Measurements from ENCODE around the gene ANKRD9.

DNA sequence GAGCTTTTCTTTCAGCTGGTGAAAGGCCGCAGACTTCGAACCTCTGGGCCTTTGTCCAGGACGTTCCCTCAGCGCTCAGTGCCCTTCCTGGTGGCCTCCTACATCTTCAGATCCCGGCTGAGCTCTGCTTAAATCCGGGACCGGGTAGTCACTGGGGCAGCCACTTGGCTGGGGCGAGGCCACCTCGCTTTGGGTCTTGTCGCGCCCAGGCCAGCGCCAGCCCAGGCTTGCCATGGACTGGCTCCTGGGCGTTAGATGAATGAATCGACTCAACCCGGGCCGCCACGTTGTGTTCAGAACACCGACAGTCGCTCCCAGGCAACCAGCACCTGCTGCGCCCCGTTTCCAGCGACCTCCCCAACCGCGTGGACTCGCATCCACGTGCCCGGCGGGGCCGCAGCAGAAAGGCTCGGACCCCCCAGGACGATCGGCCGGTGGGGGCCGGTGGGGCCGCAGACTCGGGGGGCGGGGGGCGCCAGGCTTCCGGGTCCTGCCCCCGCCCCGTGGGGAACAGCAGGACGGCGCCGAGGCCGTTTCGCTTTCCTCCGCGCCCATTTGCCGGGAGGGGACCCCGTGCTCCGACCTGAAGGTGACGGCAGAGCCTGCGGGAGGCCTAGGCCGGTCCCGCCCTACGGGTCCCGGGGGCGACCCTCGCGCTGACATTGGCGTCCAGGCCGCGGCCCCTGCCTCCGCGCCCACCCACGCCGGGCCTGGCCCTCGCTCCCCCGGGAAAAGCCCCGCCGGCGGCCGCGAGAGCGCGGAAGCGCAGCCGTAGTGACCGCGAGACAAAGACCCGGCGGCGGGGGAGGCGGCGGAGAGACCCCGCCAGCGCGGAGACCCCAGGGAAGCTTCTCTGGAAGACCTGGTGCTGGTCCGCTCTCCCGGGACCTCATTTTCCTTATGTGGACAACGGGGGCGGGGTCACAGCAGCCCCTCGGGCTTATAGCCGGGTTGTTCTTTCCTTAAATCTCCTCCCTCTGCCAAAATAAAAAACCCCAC is 45.5 kb upstream of the ANKRD9 start:
- TF ChIP-seq CTCF (IDR thresholded peaks at IDR 0.05) (no peak), POLR2A (IDR thresholded peaks at IDR 0.05) (no peak)

Measured in uterus (tissue), 2 donors.